Activated CD4-positive, alpha-beta T cell treated with anti-CD3 and anti-CD28 coated beads for 48 hours (primary cell): ENCODE data around the gene POPDC2.

Source experiments
- DNase-seq: peaks from one replicate; pipeline ENCODE4 v3.0.0-alpha.2; 2020

POPDC2 gene

DNA sequence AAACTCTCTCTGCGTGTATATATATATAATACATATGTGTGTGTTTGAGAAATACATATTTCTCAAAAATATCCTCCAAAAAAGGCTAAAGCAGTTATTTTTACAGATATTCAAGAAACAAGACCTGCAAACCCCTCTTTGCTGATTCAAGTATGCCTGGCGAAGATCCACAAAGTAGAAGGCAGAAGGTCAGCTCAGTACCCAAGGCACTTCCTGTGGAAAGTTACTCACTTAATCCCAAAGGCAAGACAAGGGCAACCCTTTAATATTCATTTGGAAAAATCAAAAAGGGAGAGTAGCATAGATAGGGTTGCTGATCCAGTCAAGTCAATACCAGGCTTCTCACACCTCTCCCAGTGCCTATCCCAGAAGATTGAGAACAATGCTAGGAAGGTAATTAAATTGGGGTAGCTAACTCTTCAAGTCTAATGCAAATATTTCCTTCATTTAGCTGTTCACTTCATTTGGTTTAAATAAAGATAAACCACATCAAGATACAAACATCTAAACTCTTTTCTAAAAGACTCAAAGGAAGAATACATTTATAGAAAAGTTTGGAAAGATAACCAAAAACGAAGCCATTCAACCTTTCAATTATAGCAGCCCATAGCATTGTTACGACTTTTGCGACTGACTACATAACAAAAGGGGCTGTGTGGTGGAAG is 9.6 kb upstream of the POPDC2 start:
- no peak for DNase-seq

DNA sequence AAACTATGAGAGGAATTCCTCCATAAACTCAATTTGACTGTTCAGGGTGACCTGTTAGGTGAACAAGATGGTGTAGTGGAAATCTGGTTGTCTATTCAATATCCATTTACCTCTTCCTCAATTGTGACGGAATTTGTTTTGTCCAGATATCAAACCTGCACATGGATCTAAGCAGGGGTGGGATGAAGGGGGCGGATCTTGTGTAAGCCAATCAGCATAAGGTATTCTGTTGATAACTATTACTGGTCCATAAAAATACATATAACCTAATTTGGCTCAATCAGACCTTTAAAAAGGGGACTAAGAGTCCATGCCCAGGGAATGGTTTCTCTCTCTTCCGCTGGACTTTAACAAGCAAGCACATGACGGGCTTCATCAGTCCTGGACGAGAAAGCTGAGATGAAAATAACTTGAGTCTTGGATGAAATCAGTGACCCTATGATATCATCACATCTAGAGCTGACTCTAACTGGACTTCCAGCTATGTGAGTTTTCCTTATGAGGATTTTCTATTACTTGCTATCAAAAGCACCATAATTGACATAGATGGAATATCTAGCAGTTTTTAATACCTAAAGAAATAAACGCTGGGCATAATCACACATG is 5.7 kb upstream of the POPDC2 start:
- no peak for DNase-seq

DNA sequence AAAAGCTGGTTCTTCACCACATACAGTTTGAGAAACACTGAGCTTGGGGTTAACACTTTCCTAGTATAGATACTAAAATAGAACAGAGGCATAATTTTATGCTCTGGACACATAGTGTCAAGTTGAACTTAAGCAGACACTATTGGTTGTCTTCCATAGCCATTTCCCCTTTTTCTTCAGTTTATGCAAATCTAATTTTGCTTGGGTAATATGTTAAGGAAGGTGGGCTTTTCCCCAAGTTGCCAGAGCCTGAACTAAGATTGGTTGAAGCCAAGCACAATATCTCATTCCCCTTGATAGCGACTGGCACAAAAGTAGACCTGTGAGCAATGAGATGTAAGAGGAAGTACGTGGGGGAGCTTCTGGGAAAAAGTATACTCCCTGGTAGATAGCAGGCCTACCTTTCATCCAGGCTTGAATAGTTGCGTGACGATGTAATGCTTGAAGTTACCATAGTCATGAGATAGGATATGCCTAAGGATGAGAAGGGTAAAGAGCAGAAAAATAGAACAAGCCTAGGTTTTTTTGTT is 4.5 kb upstream of the POPDC2 start:
- DNase-seq, result no peak

DNA sequence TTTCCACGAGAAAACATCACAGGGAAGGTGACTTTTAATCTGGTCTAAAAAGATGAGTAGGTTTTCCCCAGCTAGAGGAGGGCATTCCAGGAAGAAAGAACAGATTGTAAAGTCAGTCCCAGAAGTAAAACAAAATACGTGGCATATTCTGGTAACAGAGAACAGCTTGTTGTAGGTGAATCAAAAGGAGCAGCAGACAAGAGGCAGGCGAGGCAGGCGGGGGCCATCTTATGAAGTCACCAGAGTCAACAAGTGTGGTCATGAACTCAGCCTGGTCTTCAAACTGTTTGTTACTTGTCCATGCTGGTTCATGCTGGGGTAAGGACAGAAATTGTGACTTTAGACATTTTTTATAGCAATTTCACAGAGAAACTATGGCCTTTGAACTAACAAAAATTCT is 4.0 kb upstream of the POPDC2 start:
- DNase-seq, result no peak

DNA sequence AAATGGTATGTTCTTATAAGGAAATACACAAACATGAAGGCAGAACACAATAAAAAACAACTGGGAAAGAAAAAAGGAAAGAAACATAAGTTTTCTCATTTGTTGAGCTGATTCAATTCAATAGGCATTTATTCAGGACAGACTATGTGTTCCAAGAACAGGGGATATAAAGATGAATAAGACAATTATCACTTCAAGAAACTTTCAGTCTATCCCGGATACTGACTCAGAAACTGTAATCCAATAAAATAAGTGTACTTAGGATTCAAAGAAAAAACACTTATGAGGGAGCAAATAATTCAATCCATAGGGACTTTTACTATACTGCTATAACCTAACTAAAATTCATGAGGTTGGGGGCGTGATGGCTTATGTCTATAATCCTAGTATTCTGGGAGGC is 3.5 kb upstream of the POPDC2 start:
- DNase-seq, result no peak

DNA sequence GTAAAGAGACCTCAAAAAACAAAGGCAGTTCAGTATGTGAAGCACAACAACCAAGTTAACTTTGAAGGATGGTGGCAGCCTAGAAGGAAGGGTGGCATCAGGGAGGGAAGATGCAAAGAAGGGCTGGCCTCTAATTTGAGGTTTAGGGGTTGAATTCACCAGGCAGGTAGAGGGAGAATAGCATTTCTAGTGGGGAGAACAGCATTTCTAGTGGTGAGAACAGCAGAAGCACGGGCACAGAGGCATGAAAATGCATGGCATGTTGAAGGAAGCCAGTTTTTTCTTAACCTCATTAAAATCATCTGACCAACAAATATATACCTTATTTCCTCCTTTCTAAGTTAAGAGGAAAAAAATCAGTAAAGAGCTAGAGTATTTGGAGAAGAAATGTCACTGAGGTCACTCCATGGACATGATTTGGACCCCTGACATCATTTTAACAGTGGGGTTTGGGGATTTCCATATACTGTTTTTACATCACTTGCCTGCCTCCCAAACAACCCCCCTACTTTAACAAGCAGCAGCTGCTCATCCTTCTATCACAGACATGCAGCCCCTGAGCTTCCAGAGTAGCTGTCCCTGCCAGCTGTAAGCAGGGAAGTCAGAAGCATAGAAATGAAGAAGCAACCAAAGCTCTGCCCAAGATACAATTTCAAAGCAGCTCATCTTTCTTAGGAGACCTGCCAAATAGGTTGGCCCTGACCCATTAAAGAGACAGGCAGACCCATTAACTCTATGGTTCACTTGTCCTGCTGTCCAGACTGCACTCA is 2.4 kb upstream of the POPDC2 start:
- DNase-seq, result no peak

DNA sequence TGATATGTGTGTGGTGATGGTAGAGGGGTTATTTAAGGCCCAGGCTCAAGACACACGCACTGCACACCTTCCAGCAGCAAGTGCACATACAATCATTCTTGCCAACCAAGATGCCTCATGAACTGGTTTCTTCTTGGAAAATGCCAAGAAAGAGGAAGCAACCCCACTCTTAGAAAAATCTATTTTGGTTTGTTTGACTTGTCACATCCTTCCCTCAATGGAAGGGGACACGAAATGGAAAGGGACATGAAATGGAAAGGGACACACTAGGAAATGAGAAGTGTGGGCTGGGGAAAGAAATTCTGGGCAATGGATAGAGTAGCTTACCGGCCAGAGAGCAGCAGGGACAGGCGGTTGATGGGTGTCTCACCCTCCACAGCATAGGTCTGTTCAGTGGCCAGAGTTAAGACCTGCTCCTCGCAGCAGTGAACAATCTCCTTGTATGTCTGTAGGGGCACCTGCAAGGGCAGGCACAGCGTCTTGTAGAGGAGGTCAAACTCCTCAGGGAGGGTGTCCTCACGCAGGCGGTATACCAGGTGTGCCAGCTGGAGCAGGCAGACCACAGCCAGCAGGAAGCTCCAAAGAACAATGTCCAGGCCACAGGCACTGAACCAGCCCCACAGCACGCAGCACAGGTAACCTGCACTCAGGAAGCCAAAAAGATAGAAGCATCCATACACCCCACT is 640 bp downstream of the POPDC2 start:
- DNase-seq, result no peak

DNA sequence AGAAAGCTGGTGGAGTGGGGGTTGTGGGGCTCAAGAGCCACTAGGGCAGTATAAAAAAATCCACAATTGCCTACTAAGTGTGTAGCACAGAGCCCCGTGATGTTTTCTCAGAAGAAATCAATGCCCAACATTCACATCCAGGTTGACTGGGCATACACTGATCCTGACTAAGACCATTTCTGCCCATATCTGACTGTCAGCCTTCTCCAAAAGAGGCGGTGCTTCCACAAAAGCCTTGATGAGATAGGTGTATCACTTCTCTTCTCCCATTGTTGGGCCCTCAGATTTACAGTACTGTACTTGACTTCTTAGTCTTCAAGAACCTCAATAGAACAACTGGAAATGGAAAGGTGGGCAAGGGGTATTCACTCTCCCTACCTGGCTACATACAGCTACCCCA is 1.4 kb downstream of the POPDC2 start:
- no peak for DNase-seq

DNA sequence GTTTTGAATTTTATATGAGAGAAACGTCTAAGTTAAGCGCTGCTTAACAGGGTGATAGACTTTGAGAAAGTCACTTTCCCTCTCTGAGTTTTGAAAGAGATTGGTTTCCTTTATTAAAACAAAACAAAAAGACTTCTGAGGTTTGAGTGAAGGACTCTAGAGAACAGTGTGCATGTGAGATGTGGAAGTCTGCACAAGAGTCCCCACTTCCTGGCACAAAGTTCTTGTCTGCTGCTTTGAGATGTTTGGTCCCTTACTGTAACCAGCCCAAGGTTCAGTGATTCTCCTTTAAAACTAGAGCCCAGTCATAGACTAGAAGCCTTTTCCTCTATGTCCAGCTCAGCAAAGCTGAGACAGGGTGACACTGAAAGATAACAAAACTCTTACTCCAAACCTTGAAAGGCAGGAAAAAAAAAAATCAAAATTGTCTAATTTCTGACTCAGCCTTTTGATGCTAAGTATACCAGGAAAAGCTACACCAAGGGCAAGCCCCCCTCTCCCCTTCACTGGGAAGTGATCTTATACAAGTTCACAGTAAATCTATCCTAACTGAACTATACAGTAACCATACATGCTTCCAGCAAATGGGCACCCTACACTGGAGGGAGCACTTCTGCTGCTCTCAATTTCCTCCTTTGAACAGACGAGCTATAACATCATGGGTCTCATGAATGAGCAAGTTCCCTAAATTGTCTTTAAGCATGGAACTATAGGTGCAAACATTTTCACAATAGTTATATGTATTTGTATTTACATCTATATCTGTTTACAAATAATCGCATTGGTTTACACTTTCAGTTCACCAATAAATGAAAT is 2.3 kb downstream of the POPDC2 start:
- DNase-seq, result no peak

DNA sequence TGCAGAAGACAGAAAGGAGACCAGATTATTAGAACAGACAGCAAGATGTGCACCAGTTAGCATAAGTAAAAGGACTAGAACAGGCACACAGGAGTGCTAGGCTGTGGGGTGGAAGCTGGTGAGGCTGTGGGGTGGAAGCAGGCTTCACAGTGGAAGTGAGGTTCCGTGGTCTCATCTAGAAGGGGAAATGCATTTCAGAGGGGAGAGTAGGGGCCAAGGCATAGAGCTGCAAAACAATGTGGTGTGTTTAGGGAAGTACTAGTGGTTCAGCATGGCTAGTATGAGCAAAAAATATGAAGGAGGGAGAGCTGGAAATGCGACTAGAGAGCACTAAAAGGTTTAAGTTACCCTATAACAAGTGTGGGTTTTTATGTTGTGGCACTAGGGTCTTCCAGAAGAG is 6.5 kb downstream of the POPDC2 start:
- no peak for DNase-seq

DNA sequence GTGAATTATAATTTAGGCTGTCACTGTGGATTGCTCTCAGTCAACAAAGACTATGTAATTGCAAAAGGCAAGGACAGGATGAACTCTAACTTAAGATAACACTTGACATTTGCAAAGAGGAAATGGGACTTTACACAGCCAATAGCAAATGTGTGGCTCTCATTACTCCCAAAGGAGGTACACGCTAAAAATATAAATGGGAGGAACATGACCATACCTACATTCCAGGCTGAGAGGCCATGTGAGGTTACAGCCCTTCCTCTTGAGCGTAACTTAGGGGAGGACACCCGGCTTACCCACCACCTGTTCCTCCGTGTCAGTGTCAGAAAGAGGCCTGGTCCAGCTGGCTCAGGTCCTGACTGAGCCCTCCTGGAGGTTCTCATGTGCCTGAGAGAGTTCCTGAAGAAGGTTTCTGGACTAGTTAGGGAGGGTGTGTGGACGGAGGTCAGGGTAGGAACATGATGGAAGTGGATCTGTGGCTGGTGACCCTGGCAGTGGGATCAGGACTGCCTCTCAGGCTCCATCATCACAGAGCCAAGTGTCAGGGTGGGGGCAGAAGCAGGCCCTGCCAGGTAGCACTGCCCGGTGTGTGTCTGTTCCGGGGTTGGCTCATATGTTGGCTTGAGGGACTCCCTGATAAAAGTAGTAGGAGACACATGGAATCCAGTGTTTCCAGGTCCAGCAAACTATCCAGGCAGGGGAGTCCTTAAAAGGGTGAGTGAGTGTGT is 7.9 kb downstream of the POPDC2 start:
- no peak for DNase-seq

DNA sequence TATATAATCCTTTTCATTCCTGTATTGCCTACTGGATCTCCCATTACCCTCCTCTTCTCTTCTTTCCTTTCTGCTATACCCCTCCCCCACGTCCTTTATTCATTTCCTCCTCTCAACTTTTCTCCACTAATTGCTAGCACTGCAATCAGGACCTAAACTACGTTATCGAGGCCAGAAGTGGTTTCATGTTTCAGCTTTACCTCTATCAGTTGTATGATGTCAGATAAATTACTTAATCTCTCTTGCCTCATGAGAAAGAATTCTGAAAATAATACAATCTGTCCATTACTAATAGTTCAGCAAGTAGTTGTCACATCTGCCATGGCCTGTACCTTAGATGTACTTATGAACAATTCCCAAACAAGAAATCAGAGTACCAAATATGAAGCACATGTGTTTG is 10.6 kb downstream of the POPDC2 start:
- no peak for DNase-seq

DNA sequence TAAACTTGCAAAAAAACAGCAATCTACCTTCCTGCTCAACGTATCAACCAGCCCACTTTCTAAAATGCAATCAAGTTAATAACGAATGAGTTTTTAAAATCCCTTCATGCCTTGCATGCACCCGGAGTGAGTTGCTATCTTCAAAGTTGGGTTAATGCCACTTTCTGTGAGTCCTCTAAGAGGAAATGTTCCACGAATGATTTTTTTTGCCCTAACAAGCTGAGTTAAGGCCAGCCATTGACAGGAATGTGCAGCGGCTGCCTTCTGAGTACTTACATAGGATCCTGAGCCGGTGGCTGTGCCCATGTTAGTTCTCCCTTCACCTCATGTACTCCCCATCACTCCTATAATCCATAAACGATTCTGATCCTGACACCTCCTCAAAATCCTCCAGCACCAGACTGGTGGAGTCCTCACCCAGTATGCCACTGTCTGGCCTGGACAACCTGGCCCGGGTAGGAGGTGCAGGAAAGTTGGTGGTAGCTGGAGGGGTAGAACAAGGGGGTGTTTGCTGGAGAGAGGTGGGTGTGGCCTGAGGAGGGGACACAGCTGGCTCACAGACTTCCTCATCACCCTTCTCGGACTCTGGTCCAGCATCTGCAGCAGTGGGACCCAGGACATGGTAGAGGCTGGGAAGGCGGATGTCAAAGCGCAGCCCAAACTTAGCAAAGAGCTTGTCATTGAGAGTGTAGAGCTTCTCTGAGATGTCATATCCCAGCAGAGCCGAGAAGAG is 12.4 kb downstream of the POPDC2 start:
- DNase-seq, result no peak

DNA sequence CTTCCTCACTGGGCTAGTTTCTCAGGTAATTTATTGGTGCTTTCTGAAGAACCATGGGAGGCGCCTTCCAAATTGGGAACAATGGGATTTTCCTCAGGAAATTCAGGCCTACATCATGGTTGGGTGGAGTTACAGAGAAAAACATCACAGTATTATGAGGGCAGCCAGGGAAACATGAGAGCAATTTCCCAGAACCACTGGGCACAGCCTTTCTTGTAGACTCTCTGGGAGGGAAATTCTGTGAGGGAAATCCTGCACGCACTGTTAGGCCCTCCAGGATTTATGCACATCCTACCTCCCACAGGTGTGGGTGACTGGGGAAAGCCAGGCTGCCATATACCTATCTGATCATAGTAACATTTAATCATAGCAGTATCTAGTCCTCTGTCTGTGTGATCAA is 13.2 kb downstream of the POPDC2 start:
- no peak for DNase-seq

DNA sequence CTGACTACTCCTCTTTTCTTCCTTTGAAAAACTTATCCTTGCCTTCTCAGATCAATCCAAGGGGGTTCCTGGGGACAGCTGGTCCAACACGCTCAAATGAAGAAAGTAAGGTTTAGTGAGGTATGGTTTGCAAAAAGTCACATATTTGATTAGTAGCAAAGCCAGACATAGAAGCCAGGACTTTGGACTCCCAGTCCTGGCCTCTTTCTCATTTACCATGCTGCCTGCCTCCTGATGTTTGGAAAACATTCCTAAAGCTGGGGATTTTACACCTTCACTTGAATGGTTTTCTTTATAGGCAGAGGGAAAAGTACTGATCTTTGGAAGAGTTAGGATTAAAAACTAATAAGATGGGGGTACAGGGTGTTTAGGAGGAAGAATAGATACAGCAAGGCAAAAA is 14.6 kb downstream of the POPDC2 start:
- no peak for DNase-seq

DNA sequence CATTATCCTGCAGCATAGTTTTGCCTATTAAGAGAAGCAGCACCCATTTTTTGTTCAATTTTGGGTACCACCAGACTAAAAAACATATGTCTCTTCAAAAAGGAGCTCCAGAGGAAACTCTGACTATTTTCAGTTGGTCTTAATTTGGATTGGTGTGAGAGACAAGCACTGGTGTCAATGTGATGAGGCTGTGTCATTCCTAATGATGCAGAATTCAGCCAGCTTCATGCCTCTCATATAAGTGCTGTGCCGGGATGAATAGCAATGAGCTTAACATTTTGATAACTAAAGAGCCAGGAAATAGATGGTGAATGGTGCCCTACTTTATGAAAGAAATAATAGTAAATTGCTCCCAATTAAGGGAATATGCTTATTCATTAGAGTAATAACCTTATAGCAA is 15.9 kb downstream of the POPDC2 start:
- DNase-seq, result no peak

DNA sequence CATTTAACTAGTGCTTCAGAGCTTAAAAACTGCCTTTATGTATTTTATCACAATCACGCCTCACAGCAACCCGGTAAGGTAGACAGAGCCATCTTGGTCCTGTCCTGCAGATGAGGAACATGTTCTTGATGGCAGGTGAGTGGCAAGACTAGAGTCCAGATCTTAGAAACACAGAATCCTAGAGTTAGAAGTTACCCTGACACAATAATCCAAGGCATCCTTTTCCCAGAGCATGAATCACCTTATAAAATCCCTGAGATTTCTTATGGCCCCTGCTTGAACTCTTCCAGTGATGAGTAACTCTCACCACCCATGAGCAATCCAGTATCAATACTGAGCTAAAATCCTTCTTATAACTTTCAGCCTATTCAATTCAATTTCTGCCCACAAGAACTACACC is 16.9 kb downstream of the POPDC2 start:
- DNase-seq, result no peak

DNA sequence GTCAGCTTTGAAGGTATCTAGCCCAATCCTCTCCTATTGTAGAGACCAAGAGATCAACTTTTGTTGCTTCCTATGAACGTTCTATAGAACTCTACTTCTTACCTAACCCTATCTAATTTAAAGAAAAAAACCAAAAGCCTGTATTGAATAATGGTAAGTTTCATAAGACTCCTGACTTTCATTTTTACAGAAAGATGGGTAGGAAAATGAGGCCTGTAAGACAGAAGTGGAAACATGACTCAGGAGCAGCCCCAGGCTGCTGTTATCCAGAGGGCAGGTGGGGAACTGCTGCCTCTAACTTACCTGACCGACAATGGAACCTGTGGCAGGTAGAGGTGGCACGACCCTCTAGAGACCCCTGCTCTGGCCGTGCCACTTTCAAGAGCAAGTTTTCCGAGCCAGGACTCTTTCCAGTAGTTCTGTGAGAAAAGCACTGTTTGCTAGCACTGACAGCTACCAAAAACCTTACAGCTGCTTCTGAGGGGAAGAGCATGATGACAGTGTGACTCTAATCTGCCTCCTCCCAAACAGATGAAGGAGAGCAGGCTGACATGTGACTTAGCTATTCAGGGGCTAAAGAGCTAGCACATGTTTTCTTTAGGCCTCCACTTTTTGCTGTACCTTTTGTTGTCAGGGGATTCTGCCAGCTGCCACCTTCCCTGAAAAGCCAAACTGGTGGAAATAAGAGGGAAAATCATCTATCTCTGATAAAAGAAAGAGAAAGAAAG is 17.5 kb downstream of the POPDC2 start:
- DNase-seq, result peak; percentile 33

DNA sequence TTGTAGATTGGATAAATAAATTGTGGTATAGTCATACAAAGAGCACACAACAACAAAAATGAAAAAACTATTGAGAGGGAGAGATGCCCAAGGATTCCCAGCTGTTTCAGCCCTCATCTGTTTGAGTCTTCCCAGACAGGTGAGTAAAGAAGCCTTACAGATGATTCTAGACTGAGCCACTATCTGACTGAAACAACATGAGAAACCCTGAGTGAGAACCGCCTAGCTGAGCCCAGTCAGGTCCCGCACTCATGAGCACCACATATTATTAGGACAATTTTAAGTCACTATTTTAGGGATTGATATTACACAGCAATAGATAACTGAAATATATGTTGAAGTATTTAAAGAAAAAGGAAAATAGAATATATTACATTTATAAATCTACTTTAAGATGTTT is 19.0 kb downstream of the POPDC2 start:
- DNase-seq, result no peak
